SIG-M5 treated with dmso at 0.1 percent for 504 hours (cell line): ENCODE results near the gene TSPAN9.

Experiments
- DNase-seq: peaks from one replicate; lab custom pipeline; 2025; ENCODE audit not compliant: unreplicated experiment; lab: John Stamatoyannopoulos, UW

TSPAN9 gene

GRCh38 chr12:3202734-3203446, 125.7 kb downstream of the TSPAN9 start:
- DNase-seq: peak; percentile 23

GRCh38 chr12:3203713-3204112, 126.5 kb downstream of the TSPAN9 start:
- DNase-seq: no peak

- DNase-seq: no peak
Measured at GRCh38 chr12:3204143-3204542, 127.0 kb downstream of the TSPAN9 start.

GRCh38 chr12:3204730-3205531, 127.8 kb downstream of the TSPAN9 start:
- DNase-seq: no peak

- no peak for DNase-seq
Measured at GRCh38 chr12:3205742-3206519, 128.8 kb downstream of the TSPAN9 start.

- no peak for DNase-seq
Measured at GRCh38 chr12:3206536-3207072, 129.4 kb downstream of the TSPAN9 start.

GRCh38 chr12:3207175-3207574, 130.0 kb downstream of the TSPAN9 start:
- no peak for DNase-seq

GRCh38 chr12:3207858-3208257, 130.7 kb downstream of the TSPAN9 start:
- no peak for DNase-seq

GRCh38 chr12:3213188-3213587, 136.0 kb downstream of the TSPAN9 start:
- no peak for DNase-seq

- DNase-seq: no peak
Measured at GRCh38 chr12:3213768-3214167, 136.6 kb downstream of the TSPAN9 start.

GRCh38 chr12:3214526-3215365, 137.6 kb downstream of the TSPAN9 start:
- peak; percentile 22 for DNase-seq

GRCh38 chr12:3215410-3215975, 138.3 kb downstream of the TSPAN9 start:
- no peak for DNase-seq

- DNase-seq: no peak
Measured at GRCh38 chr12:3216097-3216496, 138.9 kb downstream of the TSPAN9 start.

GRCh38 chr12:3216726-3217682, 139.8 kb downstream of the TSPAN9 start:
- no peak for DNase-seq

GRCh38 chr12:3217683-3218079, 140.5 kb downstream of the TSPAN9 start:
- DNase-seq: no peak

GRCh38 chr12:3218228-3219171, 141.3 kb downstream of the TSPAN9 start:
- DNase-seq: no peak

- no peak for DNase-seq
Measured at GRCh38 chr12:3219233-3219632, 142.1 kb downstream of the TSPAN9 start.
